GM12875 (cell line): ENCODE measurements around the gene CD99L2.

Experiments
- H3K4me3 ChIP-seq: one replicate; pipeline ENCODE4 v1.5.1; 2011; ENCODE audit warnings: low read depth, low read length, control low read depth
- TF ChIP-seq, protein P1 (sequence below): IDR thresholded peaks from 2 replicates; pipeline ENCODE4 v1.5.1; 2011; ENCODE audit warnings: low read depth, mild to moderate bottlenecking, control low read depth, inconsistent platforms, low read length, moderate library complexity, borderline replicate concordance; ENCODE audit not compliant: insufficient read depth

CD99L2 gene

DNA sequence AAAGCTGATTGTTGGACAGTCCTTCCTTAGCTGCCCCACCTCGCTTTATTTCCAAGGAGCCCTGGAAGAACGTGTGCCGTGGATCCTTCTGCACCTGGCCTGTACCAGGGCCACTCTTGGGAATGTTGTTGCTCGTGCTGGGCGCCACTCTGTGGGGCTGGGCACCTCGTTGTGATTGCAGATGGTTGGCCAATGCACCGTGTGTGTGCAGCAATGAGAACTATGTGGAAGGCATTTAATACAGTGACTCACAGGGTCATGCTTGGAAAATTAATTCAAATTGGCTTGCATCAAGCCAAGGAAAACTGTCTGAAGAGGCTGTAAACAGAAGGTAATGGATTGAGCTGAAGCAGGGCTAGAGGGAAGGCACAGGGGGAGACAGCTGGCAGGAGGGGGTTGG is 37.0 kb upstream of the CD99L2 start:
- H3K4me3 ChIP-seq = no peak overlapping the region
- TF ChIP-seq, protein P1, sequence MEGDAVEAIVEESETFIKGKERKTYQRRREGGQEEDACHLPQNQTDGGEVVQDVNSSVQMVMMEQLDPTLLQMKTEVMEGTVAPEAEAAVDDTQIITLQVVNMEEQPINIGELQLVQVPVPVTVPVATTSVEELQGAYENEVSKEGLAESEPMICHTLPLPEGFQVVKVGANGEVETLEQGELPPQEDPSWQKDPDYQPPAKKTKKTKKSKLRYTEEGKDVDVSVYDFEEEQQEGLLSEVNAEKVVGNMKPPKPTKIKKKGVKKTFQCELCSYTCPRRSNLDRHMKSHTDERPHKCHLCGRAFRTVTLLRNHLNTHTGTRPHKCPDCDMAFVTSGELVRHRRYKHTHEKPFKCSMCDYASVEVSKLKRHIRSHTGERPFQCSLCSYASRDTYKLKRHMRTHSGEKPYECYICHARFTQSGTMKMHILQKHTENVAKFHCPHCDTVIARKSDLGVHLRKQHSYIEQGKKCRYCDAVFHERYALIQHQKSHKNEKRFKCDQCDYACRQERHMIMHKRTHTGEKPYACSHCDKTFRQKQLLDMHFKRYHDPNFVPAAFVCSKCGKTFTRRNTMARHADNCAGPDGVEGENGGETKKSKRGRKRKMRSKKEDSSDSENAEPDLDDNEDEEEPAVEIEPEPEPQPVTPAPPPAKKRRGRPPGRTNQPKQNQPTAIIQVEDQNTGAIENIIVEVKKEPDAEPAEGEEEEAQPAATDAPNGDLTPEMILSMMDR = no peak

DNA sequence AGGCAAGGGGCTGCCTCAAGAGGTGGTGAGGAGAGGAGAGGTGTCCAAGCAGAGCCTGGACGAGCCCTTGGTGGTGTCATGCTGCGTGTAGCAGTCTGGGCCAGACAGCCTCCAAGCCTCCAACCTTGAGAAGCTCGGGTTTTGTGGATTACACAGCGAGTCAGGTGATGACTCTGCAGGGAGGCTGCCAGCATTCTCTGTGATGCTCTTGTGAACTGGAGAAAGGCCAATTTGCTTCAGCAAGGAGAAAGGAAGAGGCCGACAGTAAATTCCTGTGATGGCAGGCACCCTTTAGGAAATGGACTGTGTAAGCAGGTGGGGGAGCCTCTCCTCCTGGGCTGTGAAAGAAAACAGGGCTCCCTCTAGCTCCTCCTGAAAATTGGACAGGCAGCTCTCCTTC is 36.0 kb upstream of the CD99L2 start:
- no peak overlapping the region for H3K4me3 ChIP-seq
- TF ChIP-seq, protein P1 = no peak

DNA sequence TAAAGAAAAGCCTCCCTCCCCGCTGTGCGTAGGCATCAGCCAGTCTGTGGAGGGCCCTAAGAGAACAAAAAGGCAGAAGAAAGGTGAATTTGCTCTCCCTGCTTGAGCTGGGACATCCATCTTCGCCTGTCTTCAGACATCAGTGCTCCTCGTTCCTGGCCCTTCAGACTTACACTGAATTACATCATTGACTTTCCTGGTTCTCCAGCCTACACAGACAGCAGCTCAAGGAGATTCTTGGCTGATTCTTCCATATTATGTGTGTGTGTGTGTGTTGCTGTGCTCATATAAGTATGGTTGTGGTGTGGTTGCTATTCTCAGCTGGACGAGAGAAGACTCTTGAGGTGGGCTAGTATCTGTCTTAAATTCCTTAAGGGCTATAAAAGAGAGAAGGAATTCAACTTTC is 35.5 kb upstream of the CD99L2 start:
- TF ChIP-seq, protein P1 = no peak
- H3K4me3 ChIP-seq = no peak overlapping the region

DNA sequence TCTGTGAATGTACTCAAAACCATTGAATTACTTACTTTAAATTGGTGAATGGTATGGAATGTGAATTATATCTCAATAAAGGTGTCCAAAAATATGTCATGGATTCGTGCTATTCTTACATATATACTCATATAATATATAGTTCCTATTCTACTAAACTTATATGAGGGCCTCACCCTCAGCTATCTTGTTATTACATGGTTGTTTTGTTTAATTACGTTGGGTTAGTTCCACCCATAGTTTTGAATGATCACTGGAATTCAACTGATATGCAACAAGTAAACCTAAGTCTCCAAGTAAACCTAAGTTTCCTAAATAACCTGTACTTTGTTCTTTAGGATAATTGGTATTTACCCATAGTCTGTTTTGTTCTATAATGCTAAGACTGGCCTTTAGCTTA is 30.6 kb upstream of the CD99L2 start:
- no peak overlapping the region for H3K4me3 ChIP-seq
- TF ChIP-seq, protein P1 = no peak

DNA sequence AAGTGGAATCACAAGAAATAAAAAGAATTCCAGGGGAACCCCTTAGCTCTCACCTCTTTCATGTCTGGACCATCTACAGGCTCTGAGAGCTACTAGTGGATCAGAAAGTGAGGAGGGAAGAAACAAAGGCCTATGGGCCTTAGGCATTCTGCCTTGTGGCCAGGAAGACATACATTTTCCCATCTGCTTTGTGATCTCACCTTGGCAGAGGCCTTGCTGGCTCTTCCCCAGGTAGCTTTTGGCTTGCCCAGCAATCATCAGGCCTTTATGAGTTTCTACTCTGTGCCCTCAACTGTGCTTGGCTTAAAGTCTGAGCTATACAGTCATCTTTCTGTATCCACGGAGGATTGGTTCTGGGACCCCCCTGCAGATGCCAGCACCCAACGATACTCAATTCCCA is 28.3 kb upstream of the CD99L2 start:
- TF ChIP-seq, protein P1 = no peak
- no peak overlapping the region for H3K4me3 ChIP-seq

DNA sequence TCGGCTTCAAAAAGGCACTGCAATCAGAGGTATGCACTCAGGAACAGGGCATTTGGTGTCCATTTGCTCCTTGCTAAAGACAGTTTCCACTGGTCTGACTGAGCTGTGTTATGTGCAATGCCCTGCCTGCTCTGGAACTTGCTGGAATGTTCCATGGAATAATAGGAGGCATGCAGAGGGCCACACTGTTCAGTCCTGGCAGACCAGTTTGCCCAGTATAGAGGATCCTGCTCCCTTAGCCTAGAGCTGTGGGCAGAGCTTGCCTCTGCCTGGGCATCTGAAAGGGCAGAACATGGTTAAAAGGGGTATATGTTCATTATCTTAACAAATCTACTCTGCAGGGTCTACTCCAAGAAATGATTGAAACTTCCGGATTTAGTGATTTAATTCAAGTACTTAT is 27.8 kb upstream of the CD99L2 start:
- H3K4me3 ChIP-seq = no peak overlapping the region
- TF ChIP-seq, protein P1 = no peak

DNA sequence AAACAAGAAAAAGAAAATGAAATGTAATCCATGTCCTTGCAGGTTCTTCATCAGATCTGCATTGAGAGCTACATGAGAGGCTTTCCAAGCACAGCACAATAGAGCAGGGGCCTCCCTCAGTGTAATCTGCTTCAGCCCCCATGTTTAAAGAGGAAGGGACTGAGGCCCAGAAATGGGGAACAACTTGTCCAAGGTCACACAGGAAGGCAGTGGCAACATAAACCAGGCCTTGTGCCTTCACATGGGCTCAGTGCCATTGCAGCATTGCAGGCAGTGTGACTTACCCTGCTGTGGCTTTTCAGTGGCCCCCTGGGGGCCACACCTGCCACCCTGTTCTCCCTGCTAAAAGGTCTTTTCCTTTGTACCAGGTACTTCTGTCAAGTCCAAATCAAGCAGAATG is 20.9 kb upstream of the CD99L2 start:
- TF ChIP-seq, protein P1 = no peak
- H3K4me3 ChIP-seq = no peak overlapping the region
